Measurements from ENCODE around the gene SHB. TPM values are rescaled to one million over a fixed set of nuclear protein-coding genes. Genes with fewer than 3 reads are reported as not detected.

Gene SHB
- polyA plus RNA-seq, 2 of the 4 experiments (the other 2 are of a cell fraction): 15.4 to 22.0 TPM

DNA sequence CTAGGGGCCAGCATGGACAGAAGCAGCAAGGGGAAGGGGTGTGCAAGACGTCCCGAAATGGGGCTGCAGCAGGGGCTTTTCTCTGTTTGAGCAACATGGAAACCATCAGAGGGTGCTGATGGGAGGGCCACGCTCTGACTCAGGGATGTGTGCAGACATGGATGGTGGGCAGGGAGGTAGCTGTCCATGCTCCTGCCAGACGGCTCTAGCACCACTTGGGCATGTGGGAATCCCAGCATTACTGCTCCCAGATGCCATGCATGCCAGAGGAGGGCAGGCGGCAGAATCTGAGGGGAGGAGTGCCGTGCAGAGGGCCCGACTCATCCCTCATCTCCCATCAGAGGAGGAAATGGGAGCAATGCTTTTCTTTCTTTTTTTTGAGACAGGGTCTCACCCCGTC is 119.5 kb downstream of the SHB start:
- no peak overlapping the region for H3K4me3 ChIP-seq
- H3K4me2 ChIP-seq: peak overlapping the region; percentile 33; the same call in 2 of the 3 replicates
- H3K9me3 ChIP-seq: no peaks in the 10 kb centered on the region
- FAIRE-seq: no peak
- no peak for TF ChIP-seq ZFP36 (IDR thresholded peaks at IDR 0.05; ENCODE audit: borderline replicate concordance, partially characterized antibody)
- TF ChIP-seq ZSCAN20 (CRISPR knock-in tag; IDR thresholded peaks at IDR 0.05): no peak
- no peak for TF ChIP-seq CBX2 (IDR thresholded peaks at IDR 0.05; ENCODE audit: borderline replicate concordance, low read depth)
- TF ChIP-seq SMC3 (IDR thresholded peaks at IDR 0.05): no peak
- TF ChIP-seq NFE2L2 (conservative IDR thresholded peaks at IDR 0.05; ENCODE audit: low read length): no peak
- no peak for TF ChIP-seq ZC3H11A (IDR thresholded peaks at IDR 0.05)
- no peak for TF ChIP-seq RAD21 (conservative IDR thresholded peaks at IDR 0.05 in 1 of 2, IDR thresholded peaks at IDR 0.05 in 1 of 2)
- TF ChIP-seq KDM1A (IDR thresholded peaks at IDR 0.05; ENCODE audit: low read depth): no peak
- TF ChIP-seq JUNB (IDR thresholded peaks at IDR 0.05): no peak
- TF ChIP-seq HES2 (IDR thresholded peaks at IDR 0.05): no peak
- no peak for TF ChIP-seq TFCP2L1 (CRISPR knock-in tag; IDR thresholded peaks at IDR 0.05)
- no peak for TF ChIP-seq FOXS1 (CRISPR knock-in tag; IDR thresholded peaks at IDR 0.05)
- no peak for TF ChIP-seq E2F6 (IDR thresholded peaks at IDR 0.05; ENCODE audit: borderline replicate concordance, low read depth)
- no peak for TF ChIP-seq HDAC2 (IDR thresholded peaks at IDR 0.05)
- TF ChIP-seq, protein P1, sequence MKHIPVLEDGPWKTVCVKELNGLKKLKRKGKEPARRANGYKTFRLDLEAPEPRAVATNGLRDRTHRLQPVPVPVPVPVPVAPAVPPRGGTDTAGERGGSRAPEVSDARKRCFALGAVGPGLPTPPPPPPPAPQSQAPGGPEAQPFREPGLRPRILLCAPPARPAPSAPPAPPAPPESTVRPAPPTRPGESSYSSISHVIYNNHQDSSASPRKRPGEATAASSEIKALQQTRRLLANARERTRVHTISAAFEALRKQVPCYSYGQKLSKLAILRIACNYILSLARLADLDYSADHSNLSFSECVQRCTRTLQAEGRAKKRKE (CRISPR knock-in tag; IDR thresholded peaks at IDR 0.05; ENCODE audit: low read depth): no peak
- ATAC-seq: peak in 1 of 2 experiments; percentile 40; a peak in 3 of 6 replicates
- POLR2A ChIA-PET: interaction anchor here (0.6 to 0.8 kb wide), 3 partner anchors 25 to 120 kb away, joined by 3 to 6 read pairs (median 5); no protein-coding TSS in a partner anchor
- 53% methylated on average over 8 of the region's 8 CpGs for WGBS (ENCODE audit: missing lambda C conversion rate)
- CTCF ChIA-PET: interaction anchor here (0.7 to 1.5 kb wide), 10 partner anchors 9 to 484 kb away, joined by 3 to 8 read pairs (median 5); no protein-coding TSS in a partner anchor
- peak overlapping the region; percentile 19 to 91; a peak in 3 of 6 replicates for H3K27ac ChIP-seq
- peak; percentile 33 to 48 for DNase-seq (ENCODE audit: low read depth in 1 of 2, low spot score in 1 of 2)
- H3K4me1 ChIP-seq: peaks cover 73% of the 10 kb centered on the region

GRCh38 chr9:37948417-37948980 is 120.5 kb downstream of the SHB start:
- FAIRE-seq: no peak
- CTCF ChIA-PET: interaction anchor here (1.4 to 4.2 kb wide), 2 partner anchors 35 to 78 kb away, joined by 3 to 20 read pairs; no protein-coding TSS in a partner anchor

More at GRCh38 chr9:37948417-37948980, 120.5 kb downstream of the SHB start:
- peaks cover 73% of the 10 kb centered on the region for H3K4me1 ChIP-seq
- ATAC-seq (no peak), DNase-seq (ENCODE audit: low read depth in 1 of 2, low spot score in 1 of 2) (no peak)
- H3K4me3 ChIP-seq: no peak overlapping the region
- POLR2A ChIA-PET: interaction anchor here (0.8 kb wide), 1 partner anchor 24 kb away, joined by 6 read pairs; no protein-coding TSS in a partner anchor
- H3K27ac ChIP-seq: peak overlapping the region in 1 of 2 experiments; percentile 91; a peak in 3 of 6 replicates
- TF ChIP-seq ZNF302 (CRISPR knock-in tag; IDR thresholded peaks at IDR 0.05): no peak
- no peak for TF ChIP-seq KDM5A (IDR thresholded peaks at IDR 0.05)
- TF ChIP-seq MAFK (IDR thresholded peaks at IDR 0.05; ENCODE audit: partially characterized antibody): no peak
- no peak for TF ChIP-seq BCL3 (IDR thresholded peaks at IDR 0.05)
- TF ChIP-seq NR3C1 (IDR thresholded peaks at IDR 0.05): no peak
- TF ChIP-seq PHF8 (IDR thresholded peaks at IDR 0.05; ENCODE audit: borderline replicate concordance, low read depth): no peak
- no peak for TF ChIP-seq RNF2 (IDR thresholded peaks at IDR 0.05; ENCODE audit: borderline replicate concordance, low read depth)
- no peak for TF ChIP-seq POLR2A (IDR thresholded peaks at IDR 0.05; ENCODE audit: low read length)
- no peak for TF ChIP-seq POLR2AphosphoS2 (conservative IDR thresholded peaks at IDR 0.05; ENCODE audit: low read length)
- no peak for TF ChIP-seq ELK1 (IDR thresholded peaks at IDR 0.05; ENCODE audit: low read depth, low read length)
- TF ChIP-seq ZC3H11A (IDR thresholded peaks at IDR 0.05): no peak
- no peak for TF ChIP-seq JUNB (IDR thresholded peaks at IDR 0.05)
- no peak for TF ChIP-seq JUN (IDR thresholded peaks at IDR 0.05)
- TF ChIP-seq, protein P2, sequence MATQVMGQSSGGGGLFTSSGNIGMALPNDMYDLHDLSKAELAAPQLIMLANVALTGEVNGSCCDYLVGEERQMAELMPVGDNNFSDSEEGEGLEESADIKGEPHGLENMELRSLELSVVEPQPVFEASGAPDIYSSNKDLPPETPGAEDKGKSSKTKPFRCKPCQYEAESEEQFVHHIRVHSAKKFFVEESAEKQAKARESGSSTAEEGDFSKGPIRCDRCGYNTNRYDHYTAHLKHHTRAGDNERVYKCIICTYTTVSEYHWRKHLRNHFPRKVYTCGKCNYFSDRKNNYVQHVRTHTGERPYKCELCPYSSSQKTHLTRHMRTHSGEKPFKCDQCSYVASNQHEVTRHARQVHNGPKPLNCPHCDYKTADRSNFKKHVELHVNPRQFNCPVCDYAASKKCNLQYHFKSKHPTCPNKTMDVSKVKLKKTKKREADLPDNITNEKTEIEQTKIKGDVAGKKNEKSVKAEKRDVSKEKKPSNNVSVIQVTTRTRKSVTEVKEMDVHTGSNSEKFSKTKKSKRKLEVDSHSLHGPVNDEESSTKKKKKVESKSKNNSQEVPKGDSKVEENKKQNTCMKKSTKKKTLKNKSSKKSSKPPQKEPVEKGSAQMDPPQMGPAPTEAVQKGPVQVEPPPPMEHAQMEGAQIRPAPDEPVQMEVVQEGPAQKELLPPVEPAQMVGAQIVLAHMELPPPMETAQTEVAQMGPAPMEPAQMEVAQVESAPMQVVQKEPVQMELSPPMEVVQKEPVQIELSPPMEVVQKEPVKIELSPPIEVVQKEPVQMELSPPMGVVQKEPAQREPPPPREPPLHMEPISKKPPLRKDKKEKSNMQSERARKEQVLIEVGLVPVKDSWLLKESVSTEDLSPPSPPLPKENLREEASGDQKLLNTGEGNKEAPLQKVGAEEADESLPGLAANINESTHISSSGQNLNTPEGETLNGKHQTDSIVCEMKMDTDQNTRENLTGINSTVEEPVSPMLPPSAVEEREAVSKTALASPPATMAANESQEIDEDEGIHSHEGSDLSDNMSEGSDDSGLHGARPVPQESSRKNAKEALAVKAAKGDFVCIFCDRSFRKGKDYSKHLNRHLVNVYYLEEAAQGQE (IDR thresholded peaks at IDR 0.05): no peak
- 95% methylated on average over 20 of the region's 20 CpGs for WGBS (ENCODE audit: missing lambda C conversion rate)
- no peak overlapping the region for H3K4me2 ChIP-seq
- H3K9me3 ChIP-seq: no peaks in the 10 kb centered on the region

Measured in A549 (cell line).